Neural progenitor cell (in vitro differentiated cells): Measurements from ENCODE around the gene MIPEP. TPM values are rescaled to one million over a fixed set of nuclear protein-coding genes. Genes with fewer than 3 reads are reported as not detected.

Experiments used
- DNase-seq: peaks from one replicate; pipeline ENCODE4 v3.0.0-alpha.2; 2016; ENCODE audit warnings: low spot score
- H2AFZ ChIP-seq: fragments of 200-600 bp; sonication (generic); replicated peaks from 2 replicates; pipeline ENCODE4 v1.6.1; 2016; ENCODE audit warnings: antibody characterized with exemption
- H3F3A ChIP-seq: fragments of 200-600 bp; sonication (generic); 2 replicates; pipeline ENCODE4 v1.6.1; 2016; ENCODE audit warnings: antibody characterized with exemption, low read depth
- H3K27ac ChIP-seq: fragments of 200-600 bp; sonication (generic); 2 replicates; pipeline ENCODE4 v1.5.1; 2016; ENCODE audit warnings: mild to moderate bottlenecking
- H3K27me3 ChIP-seq: fragments of 200-600 bp; sonication (generic); 2 replicates; pipeline ENCODE4 v1.6.1; 2016; ENCODE audit warnings: mild to moderate bottlenecking, moderate library complexity
- H3K36me3 ChIP-seq: fragments of 200-600 bp; sonication (generic); 2 replicates; pipeline ENCODE4 v1.5.1; 2016
- H3K4me1 ChIP-seq: fragments of 200-600 bp; sonication (generic); 2 replicates; pipeline ENCODE4 v1.6.1; 2016; ENCODE audit warnings: mixed run types
- H3K4me2 ChIP-seq: fragments of 200-600 bp; sonication (generic); 2 replicates; pipeline ENCODE4 v1.6.1; 2016
- H3K4me3 ChIP-seq: fragments of 200-600 bp; sonication (generic); 2 replicates; pipeline ENCODE4 v1.5.1; 2016
- H3K79me2 ChIP-seq: fragments of 200-600 bp; sonication (generic); 2 replicates; pipeline ENCODE4 v1.6.1; 2016; ENCODE audit warnings: low read depth
- H3K9ac ChIP-seq: fragments of 200-600 bp; sonication (generic); 2 replicates; pipeline ENCODE4 v1.6.1; 2016
- H3K9me3 ChIP-seq: fragments of 200-600 bp; sonication (generic); 2 replicates; pipeline ENCODE4 v1.5.1; 2016; ENCODE audit warnings: low read depth
- H4K20me1 ChIP-seq: fragments of 200-600 bp; sonication (generic); 2 replicates; pipeline ENCODE4 v1.6.1; 2016; ENCODE audit warnings: low read depth
- H3K27ac Mint-ChIP-seq: 3 replicates; pipeline ENCODE4 v1.8.0; 2021; ENCODE audit warnings: mixed read lengths
- H3K27me3 Mint-ChIP-seq: 2 replicates; pipeline ENCODE4 v1.8.0; 2022; ENCODE audit warnings: low read depth, mild to moderate bottlenecking, inconsistent platforms, moderate library complexity, mixed read lengths; ENCODE audit not compliant: insufficient read depth
- H3K36me3 Mint-ChIP-seq: 3 replicates; pipeline ENCODE4 v1.8.0; 2021; ENCODE audit warnings: mixed read lengths
- H3K4me1 Mint-ChIP-seq: 3 replicates; pipeline ENCODE4 v1.8.0; 2021; ENCODE audit warnings: mixed read lengths
- H3K4me3 Mint-ChIP-seq: 3 replicates; pipeline ENCODE4 v1.8.0; 2021; ENCODE audit warnings: mild to moderate bottlenecking, moderate library complexity, mixed read lengths
- H3K9me3 Mint-ChIP-seq: 3 replicates; pipeline ENCODE4 v1.8.0; 2020; ENCODE audit warnings: mixed read lengths
- CTCF ChIP-seq: fragments of 200-600 bp; sonication (generic); IDR thresholded peaks from 2 replicates; pipeline ENCODE4 v1.5.1; 2017; ENCODE audit warnings: antibody characterized with exemption, mild to moderate bottlenecking
- EZH2 ChIP-seq: fragments of 200-600 bp; sonication (generic); IDR thresholded peaks from 2 replicates; pipeline ENCODE4 v1.6.1; 2017; ENCODE audit warnings: antibody characterized with exemption, mild to moderate bottlenecking, moderate library complexity
- EZH2phosphoT487 ChIP-seq: fragments of 200-600 bp; sonication (generic); IDR thresholded peaks from 2 replicates; pipeline ENCODE4 v1.6.1; 2017; ENCODE audit warnings: antibody characterized with exemption
- total RNA-seq: library from RNA; depleted of rRNA; stranded (reverse); fragments of >200 nt; gene quantifications from 2 replicates; pipeline ENCODE4 v1.2.3, GENCODE V29; 2015; ENCODE audit warnings: low replicate concordance

The MIPEP gene
- total RNA-seq, 1 donor from 2014 or later, result 22.8 TPM

- no peaks in the 10 kb centered on the region for H3K27me3 Mint-ChIP-seq
- DNase-seq, result no peak
- H2AFZ ChIP-seq, result no peak overlapping the region
- H3K4me3 ChIP-seq, result no peak overlapping the region
- no peak overlapping the region for H3K27ac ChIP-seq
- no peak overlapping the region for H3K27ac Mint-ChIP-seq
- H3K4me3 Mint-ChIP-seq, result no peak overlapping the region
- no peaks in the 10 kb centered on the region for H3K79me2 ChIP-seq
- no peaks in the 10 kb centered on the region for H3K27me3 ChIP-seq
- H4K20me1 ChIP-seq, result no peaks in the 10 kb centered on the region
- TF ChIP-seq EZH2, result no peak
- no peak for TF ChIP-seq EZH2phosphoT487
- no peak for TF ChIP-seq CTCF
- H3K36me3 ChIP-seq, result no peaks in the 10 kb centered on the region
- peaks cover 20% of the 10 kb centered on the region for H3K9me3 Mint-ChIP-seq
- no peaks in the 10 kb centered on the region for H3F3A ChIP-seq
- H3K4me1 Mint-ChIP-seq, result peaks cover 7% of the 10 kb centered on the region
- no peak overlapping the region for H3K9ac ChIP-seq
- H3K9me3 ChIP-seq, result peaks cover 20% of the 10 kb centered on the region
- no peaks in the 10 kb centered on the region for H3K4me1 ChIP-seq
- no peaks in the 10 kb centered on the region for H3K36me3 Mint-ChIP-seq
- no peak overlapping the region for H3K4me2 ChIP-seq
These were observed 200.9 kb downstream of the MIPEP start for GRCh38 chr13:23688336-23688735.

GRCh38 chr13:23687614-23688013 is 201.6 kb downstream of the MIPEP start:
- TF ChIP-seq EZH2 (no peak), EZH2phosphoT487 (no peak)
- no peak overlapping the region for H3K27ac Mint-ChIP-seq
- Histone ChIP-seq H3K36me3 (no peaks in the 10 kb centered on the region), H3K27me3 (no peaks in the 10 kb centered on the region), H3K9me3 (peaks cover 20% of the 10 kb centered on the region), H3K9ac (no peak overlapping the region), H3F3A (no peaks in the 10 kb centered on the region), H4K20me1 (no peaks in the 10 kb centered on the region), H3K4me3 (no peak overlapping the region), H3K27ac (no peak overlapping the region), H3K4me1 (no peaks in the 10 kb centered on the region), H3K79me2 (no peaks in the 10 kb centered on the region), H3K4me2 (no peak overlapping the region), H2AFZ (no peak overlapping the region)
- H3K4me3 Mint-ChIP-seq, result no peak overlapping the region
- peaks cover 7% of the 10 kb centered on the region for H3K4me1 Mint-ChIP-seq
- H3K27me3 Mint-ChIP-seq, result no peaks in the 10 kb centered on the region
- no peaks in the 10 kb centered on the region for H3K36me3 Mint-ChIP-seq
- H3K9me3 Mint-ChIP-seq, result peaks cover 25% of the 10 kb centered on the region
- no peak for DNase-seq

GRCh38 chr13:23686948-23687347 is 202.3 kb downstream of the MIPEP start:
- H3K9me3 Mint-ChIP-seq, result peaks cover 25% of the 10 kb centered on the region
- no peaks in the 10 kb centered on the region for H3K27me3 Mint-ChIP-seq
- H3K4me1 Mint-ChIP-seq, result peaks cover 7% of the 10 kb centered on the region
- H3K4me3 Mint-ChIP-seq, result no peak overlapping the region
- Histone ChIP-seq H3K9ac (no peak overlapping the region), H3K36me3 (no peaks in the 10 kb centered on the region), H3K4me3 (no peak overlapping the region), H2AFZ (no peak overlapping the region), H3K4me2 (no peak overlapping the region), H3K4me1 (no peaks in the 10 kb centered on the region), H3K27me3 (no peaks in the 10 kb centered on the region), H3K9me3 (peaks cover 20% of the 10 kb centered on the region), H3K79me2 (no peaks in the 10 kb centered on the region), H3K27ac (no peak overlapping the region), H3F3A (no peaks in the 10 kb centered on the region), H4K20me1 (no peaks in the 10 kb centered on the region)
- no peak for DNase-seq
- no peak for TF ChIP-seq EZH2phosphoT487
- no peak for TF ChIP-seq EZH2
- TF ChIP-seq CTCF, result no peak
- H3K27ac Mint-ChIP-seq, result no peak overlapping the region
- H3K36me3 Mint-ChIP-seq, result no peaks in the 10 kb centered on the region

GRCh38 chr13:23685416-23685815 is 203.8 kb downstream of the MIPEP start:
- Mint-ChIP-seq H3K27me3 (no peaks in the 10 kb centered on the region), H3K4me1 (peaks cover 19% of the 10 kb centered on the region), H3K9me3 (peaks cover 25% of the 10 kb centered on the region), H3K4me3 (no peak overlapping the region), H3K36me3 (no peaks in the 10 kb centered on the region), H3K27ac (no peak overlapping the region)
- H2AFZ ChIP-seq, result no peak overlapping the region
- H3F3A ChIP-seq, result no peaks in the 10 kb centered on the region
- H3K9ac ChIP-seq, result no peak overlapping the region
- H3K4me2 ChIP-seq, result no peak overlapping the region
- no peak for TF ChIP-seq EZH2
- no peak for TF ChIP-seq EZH2phosphoT487
- no peak for TF ChIP-seq CTCF
- no peak for DNase-seq
- peaks cover 20% of the 10 kb centered on the region for H3K9me3 ChIP-seq
- H3K27me3 ChIP-seq, result no peaks in the 10 kb centered on the region
- no peaks in the 10 kb centered on the region for H3K79me2 ChIP-seq
- no peaks in the 10 kb centered on the region for H3K4me1 ChIP-seq
- no peak overlapping the region for H3K4me3 ChIP-seq
- H3K36me3 ChIP-seq, result no peaks in the 10 kb centered on the region
- H4K20me1 ChIP-seq, result no peaks in the 10 kb centered on the region
- no peak overlapping the region for H3K27ac ChIP-seq
